HG03066 (cell line): ENCODE measurements around the gene TCF7L2.

ENCODE experiments used
- ATAC-seq: cut with Tn5 transposase; IDR thresholded peaks from one replicate; pipeline ENCODE4 v1.9.1; 2021; ENCODE audit warnings: low read depth; ENCODE audit not compliant: unreplicated experiment

The TCF7L2 gene

DNA sequence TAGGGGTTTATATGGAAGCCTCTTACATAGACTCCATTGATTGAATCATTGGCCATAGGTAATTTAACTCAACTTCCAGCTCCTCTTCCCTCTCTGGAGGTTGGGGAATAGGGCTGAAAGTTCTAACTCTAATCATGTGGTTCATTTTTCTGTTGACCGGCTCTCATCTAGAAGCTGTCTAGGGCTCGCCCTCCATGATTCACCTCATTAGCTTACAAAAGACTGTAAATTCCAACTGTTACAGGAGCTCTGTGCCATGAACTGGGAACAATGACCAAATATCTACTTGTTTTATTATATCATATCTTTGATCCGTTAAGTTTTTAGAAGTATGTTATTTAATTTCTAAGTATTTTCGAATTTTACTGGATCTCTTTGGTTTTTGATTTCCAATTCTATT, 263.0 kb downstream of the TCF7L2 start:
- no peak for ATAC-seq

DNA sequence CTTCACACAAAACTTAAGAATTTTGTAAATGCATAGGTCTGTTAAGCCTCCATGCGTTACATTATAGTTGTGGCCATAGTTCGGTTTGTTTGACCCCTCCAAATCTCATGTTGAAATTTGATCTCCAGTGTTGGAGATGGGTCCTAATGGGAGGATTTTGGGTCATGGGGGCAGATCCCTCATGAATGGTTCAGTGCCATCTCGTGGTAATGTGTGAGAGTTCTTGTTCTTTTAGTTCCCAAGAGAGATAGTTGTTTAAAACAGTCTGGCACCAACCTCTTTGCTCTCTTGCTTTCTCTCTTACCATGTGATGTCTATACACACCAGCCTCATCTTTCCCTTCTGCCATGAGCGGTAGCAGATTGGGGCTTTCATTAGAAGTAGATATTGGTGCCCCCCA, 264.3 kb downstream of the TCF7L2 start:
- no peak for ATAC-seq

GRCh38 chr10:113216102-113216501, 266.1 kb downstream of the TCF7L2 start:
- ATAC-seq = no peak
